ENCODE measurements around the gene BLTP3B. TPM values are rescaled to one million over a fixed set of nuclear protein-coding genes. Genes with fewer than 3 reads are reported as not detected.
A peak's percentile ranks its signal among the peaks of the same experiment; 100 is the strongest.

BLTP3B gene
- total and polyA plus RNA-seq, 2 of the 13 experiments (the other 11 are each of a cell fraction or from before 2014, with no cell fraction given) = 15.6 to 24.4 TPM

GRCh38 chr12:100141998-100142850 lies 450 bp downstream of the BLTP3B start (continued):
- TF ChIP-seq, protein P1, sequence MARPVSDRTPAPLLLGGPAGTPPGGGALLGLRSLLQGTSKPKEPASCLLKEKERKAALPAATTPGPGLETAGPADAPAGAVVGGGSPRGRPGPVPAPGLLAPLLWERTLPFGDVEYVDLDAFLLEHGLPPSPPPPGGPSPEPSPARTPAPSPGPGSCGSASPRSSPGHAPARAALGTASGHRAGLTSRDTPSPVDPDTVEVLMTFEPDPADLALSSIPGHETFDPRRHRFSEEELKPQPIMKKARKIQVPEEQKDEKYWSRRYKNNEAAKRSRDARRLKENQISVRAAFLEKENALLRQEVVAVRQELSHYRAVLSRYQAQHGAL (CRISPR knock-in tag; IDR thresholded peaks at IDR 0.05; ENCODE audit: not compliant biosample characterization) = no peak
- TF ChIP-seq, protein P2, sequence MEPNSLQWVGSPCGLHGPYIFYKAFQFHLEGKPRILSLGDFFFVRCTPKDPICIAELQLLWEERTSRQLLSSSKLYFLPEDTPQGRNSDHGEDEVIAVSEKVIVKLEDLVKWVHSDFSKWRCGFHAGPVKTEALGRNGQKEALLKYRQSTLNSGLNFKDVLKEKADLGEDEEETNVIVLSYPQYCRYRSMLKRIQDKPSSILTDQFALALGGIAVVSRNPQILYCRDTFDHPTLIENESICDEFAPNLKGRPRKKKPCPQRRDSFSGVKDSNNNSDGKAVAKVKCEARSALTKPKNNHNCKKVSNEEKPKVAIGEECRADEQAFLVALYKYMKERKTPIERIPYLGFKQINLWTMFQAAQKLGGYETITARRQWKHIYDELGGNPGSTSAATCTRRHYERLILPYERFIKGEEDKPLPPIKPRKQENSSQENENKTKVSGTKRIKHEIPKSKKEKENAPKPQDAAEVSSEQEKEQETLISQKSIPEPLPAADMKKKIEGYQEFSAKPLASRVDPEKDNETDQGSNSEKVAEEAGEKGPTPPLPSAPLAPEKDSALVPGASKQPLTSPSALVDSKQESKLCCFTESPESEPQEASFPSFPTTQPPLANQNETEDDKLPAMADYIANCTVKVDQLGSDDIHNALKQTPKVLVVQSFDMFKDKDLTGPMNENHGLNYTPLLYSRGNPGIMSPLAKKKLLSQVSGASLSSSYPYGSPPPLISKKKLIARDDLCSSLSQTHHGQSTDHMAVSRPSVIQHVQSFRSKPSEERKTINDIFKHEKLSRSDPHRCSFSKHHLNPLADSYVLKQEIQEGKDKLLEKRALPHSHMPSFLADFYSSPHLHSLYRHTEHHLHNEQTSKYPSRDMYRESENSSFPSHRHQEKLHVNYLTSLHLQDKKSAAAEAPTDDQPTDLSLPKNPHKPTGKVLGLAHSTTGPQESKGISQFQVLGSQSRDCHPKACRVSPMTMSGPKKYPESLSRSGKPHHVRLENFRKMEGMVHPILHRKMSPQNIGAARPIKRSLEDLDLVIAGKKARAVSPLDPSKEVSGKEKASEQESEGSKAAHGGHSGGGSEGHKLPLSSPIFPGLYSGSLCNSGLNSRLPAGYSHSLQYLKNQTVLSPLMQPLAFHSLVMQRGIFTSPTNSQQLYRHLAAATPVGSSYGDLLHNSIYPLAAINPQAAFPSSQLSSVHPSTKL (CRISPR knock-in tag; IDR thresholded peaks at IDR 0.05) = peak; percentile 39
- TF ChIP-seq HNRNPH1 (optimal IDR thresholded peaks at IDR 0.05; ENCODE audit: low read depth, low read length) (no peak), HOMEZ (CRISPR knock-in tag; IDR thresholded peaks at IDR 0.05; ENCODE audit: low read depth) (no peak), ZNF746 (CRISPR knock-in tag; IDR thresholded peaks at IDR 0.05) (0 out of 2 replicates have a peak, but pooled peaks have one; percentile 44), SIN3B (IDR thresholded peaks at IDR 0.05; ENCODE audit: low read length) (no peak), POGZ (CRISPR knock-in tag; IDR thresholded peaks at IDR 0.05) (peak; percentile 69), HCFC1 (IDR thresholded peaks at IDR 0.05; ENCODE audit: low read depth, low read length) (no peak), KLF6 (CRISPR knock-in tag; IDR thresholded peaks at IDR 0.05) (no peak), ZFYVE20 (CRISPR knock-in tag; IDR thresholded peaks at IDR 0.05; ENCODE audit: borderline replicate concordance, low read depth) (no peak), NFATC3 (CRISPR knock-in tag; IDR thresholded peaks at IDR 0.05) (no peak), ZNF678 (CRISPR knock-in tag; IDR thresholded peaks at IDR 0.05) (no peak), MYC (CRISPR knock-in tag; IDR thresholded peaks at IDR 0.05; ENCODE audit: borderline replicate concordance) (peak; percentile 39; the same call in 1 of the 2 replicates), KLF16 (CRISPR knock-in tag; IDR thresholded peaks at IDR 0.05) (no peak; a peak in 1 of 4 replicates), ZNF331 (CRISPR knock-in tag; IDR thresholded peaks at IDR 0.05) (no peak), ARNT (IDR thresholded peaks at IDR 0.05) (no peak)
- TF ChIP-seq, protein P3, sequence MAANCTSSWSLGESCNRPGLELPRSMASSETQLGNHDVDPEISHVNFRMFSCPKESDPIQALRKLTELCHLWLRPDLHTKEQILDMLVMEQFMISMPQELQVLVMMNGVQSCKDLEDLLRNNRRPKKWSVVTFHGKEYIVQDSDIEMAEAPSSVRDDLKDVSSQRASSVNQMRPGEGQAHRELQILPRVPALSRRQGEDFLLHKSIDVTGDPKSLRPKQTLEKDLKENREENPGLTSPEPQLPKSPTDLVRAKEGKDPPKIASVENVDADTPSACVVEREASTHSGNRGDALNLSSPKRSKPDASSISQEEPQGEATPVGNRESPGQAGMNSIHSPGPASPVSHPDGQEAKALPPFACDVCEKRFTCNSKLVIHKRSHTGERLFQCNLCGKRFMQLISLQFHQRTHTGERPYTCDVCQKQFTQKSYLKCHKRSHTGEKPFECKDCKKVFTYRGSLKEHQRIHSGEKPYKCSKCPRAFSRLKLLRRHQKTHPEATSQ (CRISPR knock-in tag; IDR thresholded peaks at IDR 0.05; ENCODE audit: borderline replicate concordance) = no peak
- TF ChIP-seq, protein P4, sequence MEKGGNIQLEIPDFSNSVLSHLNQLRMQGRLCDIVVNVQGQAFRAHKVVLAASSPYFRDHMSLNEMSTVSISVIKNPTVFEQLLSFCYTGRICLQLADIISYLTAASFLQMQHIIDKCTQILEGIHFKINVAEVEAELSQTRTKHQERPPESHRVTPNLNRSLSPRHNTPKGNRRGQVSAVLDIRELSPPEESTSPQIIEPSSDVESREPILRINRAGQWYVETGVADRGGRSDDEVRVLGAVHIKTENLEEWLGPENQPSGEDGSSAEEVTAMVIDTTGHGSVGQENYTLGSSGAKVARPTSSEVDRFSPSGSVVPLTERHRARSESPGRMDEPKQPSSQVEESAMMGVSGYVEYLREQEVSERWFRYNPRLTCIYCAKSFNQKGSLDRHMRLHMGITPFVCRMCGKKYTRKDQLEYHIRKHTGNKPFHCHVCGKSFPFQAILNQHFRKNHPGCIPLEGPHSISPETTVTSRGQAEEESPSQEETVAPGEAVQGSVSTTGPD (CRISPR knock-in tag; IDR thresholded peaks at IDR 0.05) = no peak

Data from HepG2 (cell line).